Pulmonary artery endothelial cell (primary cell): Measurements from ENCODE around the gene RNF227. TPM values are rescaled to one million over a fixed set of nuclear protein-coding genes. Genes with fewer than 3 reads are reported as not detected.
"Not testable (repeated sequence)": the region's sequence is repeated elsewhere in the genome, so short reads cannot be mapped to it uniquely, and the experiment has no call there.

Experiments
- DNase-seq: peaks from one replicate; pipeline ENCODE4 v3.0.0-alpha.2; 2011; ENCODE audit warnings: low read depth, low spot score
- total RNA-seq: library from RNA; depleted of rRNA; stranded (reverse); fragments of >200 nt; gene quantifications from 2 replicates; pipeline ENCODE4 v1.2.3, GENCODE V29; 2014

RNF227 gene
- 0.86 and 1.2 TPM in 2 replicates for total RNA-seq

DNA sequence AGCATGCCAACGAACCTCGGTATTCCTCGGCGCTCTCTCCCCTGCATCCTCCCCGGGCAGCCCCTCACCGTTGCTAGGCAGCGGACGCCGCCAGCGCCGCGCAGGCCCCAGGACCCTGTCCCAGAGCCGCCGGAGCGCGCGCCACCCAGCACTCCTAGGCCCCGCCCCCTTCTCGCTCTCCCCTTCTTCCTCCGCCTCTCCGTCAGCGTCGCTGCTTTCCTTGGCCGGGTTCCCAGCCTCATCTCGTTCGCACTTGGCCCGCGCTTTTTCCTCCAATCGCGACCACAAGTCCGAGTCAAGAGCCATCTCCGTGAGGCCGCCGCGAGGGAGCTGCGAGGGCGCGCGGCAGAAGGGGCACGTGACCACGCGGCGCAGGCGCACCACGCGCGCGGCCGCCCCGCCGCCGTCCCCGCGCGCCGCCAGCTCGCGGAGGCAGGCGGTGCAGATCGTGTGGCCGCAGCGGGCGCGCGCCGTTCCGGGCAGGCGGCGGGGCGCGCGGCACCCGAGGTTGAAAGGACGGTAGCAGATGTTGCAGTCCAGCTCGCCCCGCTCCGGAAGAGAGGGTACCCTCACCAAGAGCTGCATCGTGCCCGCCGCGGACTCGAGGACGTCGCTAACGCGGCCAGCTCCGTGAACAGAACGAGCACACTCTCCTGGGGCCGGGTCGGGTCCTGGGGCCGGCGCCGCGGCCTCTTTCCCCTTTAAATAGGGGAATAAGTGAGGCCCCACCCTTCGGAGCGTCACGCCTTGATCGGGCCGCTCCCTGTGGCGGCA is at the start of gene RNF227:
RNF227 (minus strand) TSS at position 679 of the 774 bp plus-strand sequence; CDS start at position 585, 94 bp downstream.
- peak; percentile 80 for DNase-seq

DNA sequence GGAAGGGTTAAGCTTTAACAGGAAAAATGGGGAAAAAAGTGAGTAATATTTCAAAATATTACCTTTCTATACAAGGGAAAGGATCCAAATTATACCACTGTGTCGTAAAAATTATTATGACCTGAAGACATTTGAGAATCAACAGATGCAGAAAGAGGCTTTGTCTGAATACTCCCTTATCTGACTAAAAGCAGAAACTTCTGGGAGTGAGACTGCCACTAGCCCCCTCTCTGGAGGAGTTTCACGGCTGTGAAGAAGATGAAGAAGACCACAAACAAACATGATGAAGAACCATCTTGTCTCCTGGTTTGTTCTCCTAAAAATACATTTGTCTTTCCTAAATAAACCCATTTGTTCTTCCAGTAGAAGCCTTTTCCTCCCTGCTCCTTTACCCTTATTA is 45.3 kb upstream of the RNF227 start:
- no peak for DNase-seq

DNA sequence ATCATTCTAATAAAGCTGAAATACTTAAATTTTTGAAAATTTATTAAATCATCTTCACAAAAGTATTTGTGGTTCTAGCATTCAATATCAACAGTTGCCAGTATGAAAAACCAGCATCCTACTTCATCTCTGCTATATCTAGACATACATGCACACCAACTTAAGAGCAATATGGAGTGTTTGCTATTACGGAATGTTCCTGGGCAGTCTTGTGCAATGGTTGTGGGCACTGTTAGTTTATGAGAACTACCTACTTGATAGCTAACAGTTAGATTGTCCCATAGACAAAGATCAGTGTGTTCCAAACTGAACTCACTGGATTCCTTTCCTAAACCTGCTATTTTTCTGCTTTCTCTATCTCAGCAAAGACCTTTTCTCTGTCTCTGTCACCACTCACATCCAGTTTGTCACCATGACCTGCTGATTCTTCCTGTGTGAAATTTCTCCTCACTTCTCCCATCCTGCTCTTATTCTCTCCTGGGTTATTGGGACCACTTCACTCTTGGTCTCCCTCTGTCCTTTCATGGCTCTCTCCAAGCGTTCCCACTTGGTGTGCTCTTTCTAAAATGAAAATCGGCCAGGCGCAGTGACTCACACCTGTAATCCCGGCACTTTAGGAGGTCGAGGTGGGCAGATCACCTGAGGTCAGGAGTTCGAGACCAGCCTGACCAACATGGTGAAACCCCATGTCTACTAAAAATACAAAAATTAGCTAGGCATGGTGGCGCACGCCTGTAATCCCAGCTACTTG is 43.6 kb upstream of the RNF227 start:
- DNase-seq: no peak

DNA sequence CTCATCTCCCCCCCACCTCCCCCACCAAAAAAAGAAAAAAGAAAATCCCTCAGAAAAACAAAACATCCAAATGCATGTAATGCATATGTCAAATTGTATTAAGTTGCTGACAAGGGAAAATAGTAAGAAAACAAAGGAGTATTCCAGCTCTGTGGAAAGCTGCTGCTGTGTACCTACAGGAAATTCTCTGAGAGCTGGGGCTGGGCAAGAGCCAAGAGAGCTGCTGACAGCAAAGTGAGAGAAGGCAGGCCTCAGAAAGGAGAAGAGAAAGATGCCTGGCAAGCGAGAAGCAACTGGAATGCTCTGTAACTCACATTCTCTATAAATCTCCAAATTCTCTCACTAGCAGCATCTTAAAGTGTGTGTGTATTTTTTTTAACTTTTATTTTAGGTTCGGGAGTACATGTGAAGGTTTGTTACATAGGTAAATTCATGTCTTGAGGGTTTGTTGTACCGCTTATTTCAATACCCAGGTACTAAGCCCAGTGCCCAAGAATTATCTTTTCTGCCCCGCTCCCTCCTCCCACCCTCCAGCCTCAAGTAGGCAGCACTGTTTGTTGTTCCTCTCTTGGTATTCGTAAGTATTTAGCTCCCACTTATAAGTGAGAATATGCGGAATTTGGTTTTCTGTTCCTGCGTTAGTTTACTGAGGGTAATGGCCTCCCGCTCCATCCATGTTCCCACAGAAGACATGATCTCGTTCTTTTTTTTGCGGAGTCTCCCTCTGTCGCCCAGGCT is 40.3 kb upstream of the RNF227 start:
- DNase-seq: no peak

DNA sequence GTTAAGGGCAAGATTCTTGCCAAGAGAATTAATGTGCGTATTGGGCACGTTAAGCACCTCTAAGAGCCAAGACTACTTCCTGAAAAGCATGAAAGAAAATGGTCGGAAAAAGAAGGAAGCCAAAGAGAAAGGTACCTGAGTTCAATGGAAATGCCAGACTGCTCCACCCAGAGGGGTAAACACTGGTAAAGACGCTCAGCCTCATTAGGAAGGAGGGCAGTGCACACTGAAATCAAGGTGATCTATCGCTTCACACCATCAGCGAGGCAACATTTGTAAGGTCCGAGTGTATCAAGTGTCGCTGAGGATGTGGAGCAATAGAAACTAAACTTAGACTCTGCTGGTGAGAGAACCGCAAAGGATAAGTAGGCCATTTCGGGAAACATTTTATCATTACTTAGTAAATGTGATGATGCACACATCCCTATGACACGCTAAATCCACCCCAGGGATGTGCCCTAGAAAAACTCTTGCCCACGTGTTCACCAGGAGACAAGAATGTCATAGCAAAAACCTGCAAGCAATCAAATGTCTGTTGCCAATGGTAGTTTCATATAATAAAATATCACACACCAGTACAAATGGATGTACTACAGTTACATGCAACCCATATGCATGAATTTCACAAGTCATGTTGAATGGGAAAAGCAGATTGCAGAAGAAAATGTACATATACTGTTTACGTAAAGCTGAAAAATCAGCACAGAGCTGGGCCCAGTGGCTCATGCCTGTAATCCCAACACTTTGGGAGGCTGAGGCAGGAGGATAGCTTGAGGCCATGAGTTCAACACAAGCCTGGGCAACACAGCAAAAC is 39.5 kb upstream of the RNF227 start:
- DNase-seq: no peak

DNA sequence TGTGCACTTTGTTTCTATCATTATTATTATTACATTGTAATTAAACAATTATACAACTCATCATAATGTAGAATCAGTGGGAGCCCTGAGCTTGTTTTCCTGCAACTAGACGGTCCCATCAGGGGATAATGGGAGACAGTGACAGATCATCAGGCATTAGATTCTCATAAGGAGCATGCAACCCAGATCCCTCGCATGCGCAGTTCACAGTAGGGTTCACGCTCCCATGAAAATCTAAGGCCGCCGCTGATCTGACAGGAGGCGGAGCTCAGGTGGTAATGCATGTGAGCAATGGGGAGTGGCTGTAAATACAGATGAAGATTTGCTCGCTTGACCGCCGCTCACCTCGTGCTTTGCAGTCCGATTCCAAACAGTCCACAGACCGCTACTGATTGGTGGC is 37.2 kb upstream of the RNF227 start:
- not testable (repeated sequence) for DNase-seq

DNA sequence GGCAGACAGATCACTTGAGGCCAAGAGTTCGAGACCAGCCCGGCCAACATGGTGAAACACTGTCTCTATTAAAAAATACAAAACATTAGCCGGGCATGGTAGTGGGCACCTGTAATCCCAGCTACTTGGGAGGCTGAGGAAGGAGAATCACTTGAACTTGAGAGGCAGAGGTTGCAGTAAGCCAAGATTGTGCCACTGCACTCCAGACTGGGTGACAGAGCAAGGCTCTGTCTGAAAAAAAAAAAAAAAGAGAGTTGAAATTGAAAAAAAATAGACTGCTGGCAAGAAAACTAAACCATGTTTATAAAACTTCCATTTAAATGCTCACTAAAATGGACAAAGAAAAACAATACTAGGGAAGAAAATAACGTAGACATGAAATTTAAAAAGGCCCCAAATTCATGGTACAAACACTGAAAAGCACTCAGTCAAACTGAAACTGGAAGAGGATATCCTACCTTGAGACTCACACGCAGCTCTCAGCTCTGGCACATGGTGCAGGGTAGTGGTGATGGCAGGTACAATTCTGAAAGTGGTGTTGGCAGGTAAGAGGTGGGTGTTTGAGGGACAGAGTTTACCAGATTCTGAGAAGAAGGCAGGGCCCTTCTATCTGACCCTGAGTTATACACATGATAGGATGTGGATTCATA is 35.2 kb upstream of the RNF227 start:
- no peak for DNase-seq

DNA sequence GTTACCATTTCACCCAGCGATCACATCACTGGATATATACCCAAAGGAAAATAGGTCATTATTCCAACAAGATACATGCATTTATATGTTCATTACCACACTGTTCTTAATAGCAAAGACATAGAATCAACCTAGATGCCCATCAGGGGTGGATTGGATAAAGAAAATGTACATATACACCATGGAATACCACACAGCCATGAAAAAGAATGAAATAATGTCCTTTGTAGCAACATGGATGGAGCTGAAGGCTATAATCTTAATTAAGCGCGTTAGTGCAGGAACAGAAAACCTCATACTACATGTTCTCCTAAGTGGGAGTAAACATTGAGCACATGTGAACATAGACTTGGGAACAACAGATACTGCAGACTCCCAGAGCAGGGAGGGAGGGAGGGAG is 34.5 kb upstream of the RNF227 start:
- DNase-seq: no peak

DNA sequence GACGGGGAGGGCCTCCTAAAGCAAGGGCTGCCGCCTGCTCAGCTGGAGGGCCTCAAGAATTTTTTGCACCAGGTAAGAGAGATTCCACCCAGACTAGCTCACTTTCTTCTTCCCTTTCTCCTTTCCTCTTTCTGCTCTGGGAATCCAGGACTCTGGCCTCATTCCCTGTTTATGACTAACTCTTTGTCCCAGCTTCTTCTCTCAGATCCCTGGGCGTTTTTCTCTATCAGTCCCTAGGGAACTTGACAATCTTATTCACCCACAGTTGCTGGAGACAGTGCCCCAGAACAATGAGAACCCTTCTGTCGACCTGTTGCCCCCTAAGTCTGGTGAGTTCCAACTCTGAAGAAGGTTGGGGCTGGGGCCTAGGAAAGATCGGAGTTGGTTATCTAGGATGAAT is 31.6 kb upstream of the RNF227 start:
- no peak for DNase-seq

DNA sequence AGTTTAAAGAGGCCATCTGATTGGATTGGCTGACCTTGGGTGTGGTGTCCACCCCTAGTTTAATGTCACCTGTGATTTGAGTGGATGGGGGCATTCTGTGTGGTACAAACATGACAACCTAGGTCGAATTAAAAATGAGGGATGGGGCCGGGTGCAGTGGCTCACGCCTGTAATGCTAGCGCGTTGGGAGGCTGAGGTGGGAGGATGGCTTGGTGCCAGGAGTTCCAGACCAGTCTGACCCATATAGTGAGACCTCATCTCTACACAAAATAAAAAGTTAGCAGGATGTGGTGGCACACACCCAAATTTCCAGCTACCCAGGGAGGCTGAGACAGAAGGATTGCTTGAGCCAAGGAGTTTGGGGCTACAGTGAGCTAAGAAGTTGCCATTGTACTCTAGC is 30.4 kb upstream of the RNF227 start:
- no peak for DNase-seq

DNA sequence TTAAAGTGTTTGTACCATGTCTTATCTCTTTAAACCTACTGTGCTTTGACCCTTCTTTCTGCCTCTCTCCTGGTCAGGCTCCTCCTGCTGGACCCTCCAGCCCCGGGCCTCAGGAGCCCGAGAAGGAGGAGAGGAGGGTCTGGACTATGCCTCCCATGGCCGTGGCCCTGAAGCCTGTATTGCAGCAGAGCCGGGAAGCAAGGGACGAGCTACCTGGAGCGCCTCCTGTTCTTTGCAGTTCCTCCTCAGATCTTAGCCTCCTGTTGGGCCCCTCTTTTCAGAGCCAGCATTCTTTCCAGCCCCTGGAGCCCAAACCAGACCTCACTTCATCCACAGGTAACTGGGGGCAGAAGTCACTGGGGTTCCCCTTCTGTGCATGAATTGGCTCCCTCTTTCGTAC is 29.6 kb upstream of the RNF227 start:
- no peak for DNase-seq

DNA sequence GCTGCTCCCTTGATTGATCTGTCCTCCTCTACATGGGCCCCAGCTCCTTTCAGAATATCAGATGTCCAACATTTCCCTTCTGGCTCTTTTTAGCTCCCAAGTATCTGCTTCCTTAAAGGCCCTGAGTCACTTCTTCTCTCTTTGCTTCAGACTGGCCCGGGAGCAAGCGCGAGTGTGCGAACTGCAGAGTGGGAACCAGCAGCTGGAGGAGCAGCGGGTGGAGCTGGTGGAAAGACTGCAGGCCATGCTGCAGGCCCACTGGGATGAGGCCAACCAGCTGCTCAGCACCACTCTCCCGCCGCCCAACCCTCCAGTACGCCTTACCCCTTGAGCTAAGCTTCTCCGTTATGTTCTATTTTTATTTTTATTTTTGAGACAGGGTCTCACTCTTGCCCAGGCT is 28.2 kb upstream of the RNF227 start:
- DNase-seq: no peak

DNA sequence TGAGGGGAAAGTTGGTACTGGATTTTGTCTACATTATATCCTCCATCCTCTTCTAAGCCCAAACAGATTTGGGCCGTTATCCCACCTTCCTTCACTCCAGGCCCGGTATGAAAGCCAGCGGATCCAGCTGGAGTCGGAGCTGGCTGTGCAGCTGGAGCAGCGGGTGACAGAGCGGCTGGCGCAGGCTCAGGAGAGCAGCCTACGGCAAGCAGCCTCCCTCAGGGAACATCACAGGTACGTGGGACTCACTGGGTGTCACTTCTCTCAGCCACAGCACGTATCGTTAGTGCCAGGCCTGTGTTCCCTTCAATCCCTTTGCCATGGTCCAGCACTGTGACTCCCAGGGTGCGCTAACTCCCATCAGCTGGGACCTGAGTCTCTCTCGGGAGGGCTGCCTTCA is 27.2 kb upstream of the RNF227 start:
- no peak for DNase-seq

DNA sequence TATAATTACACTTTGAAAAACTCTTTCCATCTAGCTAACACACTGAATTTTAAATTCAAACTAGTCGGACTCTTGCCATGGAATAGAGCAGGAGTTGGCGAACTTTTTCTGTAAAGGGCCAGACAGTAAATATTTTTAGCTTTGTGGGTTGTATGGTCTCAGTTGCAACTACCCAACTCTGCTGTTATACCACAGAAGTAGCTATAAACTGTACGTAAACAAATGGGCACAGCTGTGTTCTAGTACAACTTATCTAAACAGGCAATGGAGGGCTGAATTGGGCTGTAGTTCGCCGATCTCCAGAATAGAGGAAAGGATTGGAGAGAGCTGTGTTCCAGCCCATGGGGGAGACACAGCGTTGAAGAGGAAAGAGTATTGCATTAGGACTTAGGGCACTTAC is 24.7 kb upstream of the RNF227 start:
- no peak for DNase-seq

DNA sequence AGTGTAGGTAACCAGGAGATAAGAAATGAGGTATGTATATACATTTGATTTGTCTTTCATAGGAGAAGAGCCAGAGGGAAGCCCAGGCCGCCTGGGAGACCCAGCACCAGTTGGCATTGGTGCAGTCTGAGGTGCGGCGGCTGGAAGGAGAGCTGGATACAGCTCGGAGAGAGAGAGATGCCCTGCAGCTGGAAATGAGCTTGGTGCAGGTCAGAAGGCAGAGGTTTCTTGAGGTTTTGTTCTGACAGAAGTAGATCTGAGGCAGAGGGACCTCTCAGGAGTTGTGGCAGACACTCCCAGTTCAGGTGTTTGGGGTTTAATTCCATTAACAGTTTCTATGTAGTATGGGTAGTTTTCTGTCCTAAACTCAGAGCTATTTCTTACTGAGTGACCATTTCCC is 23.9 kb upstream of the RNF227 start:
- no peak for DNase-seq

DNA sequence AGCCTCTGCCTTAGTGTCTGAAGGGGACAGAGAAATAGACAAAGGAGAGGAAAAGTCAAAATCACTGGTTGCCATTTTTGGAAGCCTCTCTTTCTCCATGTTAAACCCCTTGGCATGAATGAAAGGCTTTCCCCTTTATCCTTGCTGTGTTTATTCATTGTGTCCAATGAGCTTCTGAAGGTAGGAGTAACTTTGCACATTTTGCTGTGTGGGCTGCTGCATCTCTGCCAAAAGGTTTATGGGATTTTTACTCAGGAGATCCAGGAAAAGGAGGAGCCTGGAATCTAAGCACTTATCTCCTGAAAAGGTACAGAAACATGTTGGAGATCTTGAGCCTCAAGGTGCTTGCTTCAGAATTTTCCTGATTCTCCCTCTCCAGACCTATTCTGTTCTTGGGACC is 19.8 kb upstream of the RNF227 start:
- DNase-seq: no peak

DNA sequence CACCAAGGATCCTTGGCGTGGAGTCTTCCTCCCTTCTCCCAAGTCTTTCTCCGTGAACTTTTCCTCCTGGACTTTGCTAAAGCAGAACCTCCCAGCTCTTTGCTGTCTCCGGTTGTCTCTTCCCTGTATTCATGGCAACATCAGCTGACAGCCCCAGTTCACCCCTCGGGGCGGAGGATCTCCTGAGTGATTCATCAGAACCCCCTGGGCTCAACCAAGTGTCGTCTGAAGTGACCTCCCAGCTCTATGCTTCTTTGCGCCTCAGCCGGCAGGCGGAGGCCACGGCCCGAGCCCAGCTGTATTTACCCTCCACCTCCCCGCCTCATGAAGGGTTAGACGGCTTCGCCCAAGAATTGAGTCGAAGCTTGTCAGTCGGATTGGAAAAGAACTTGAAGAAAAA is 16.9 kb upstream of the RNF227 start:
- no peak for DNase-seq

DNA sequence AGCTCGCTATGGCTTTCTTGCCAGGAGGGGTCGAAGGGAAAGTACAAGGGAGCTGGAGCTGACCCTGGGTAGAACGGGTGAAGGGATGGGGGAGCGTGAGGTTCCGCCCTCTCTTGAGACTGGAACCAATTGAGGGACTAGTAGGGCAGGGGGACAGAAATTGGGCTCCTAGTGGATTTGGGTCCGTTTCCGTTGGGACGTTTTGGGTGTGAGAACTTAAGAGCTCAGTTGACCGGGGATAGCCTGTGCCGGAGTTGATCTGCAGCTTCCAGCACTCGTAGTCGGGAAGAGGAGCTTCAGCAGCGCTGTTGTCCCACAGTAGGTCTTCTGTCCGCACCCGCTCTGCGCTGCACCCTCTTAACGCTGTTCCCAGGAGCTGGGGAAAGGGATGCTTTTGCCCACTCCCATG is 16.4 kb upstream of the RNF227 start:
- no peak for DNase-seq

DNA sequence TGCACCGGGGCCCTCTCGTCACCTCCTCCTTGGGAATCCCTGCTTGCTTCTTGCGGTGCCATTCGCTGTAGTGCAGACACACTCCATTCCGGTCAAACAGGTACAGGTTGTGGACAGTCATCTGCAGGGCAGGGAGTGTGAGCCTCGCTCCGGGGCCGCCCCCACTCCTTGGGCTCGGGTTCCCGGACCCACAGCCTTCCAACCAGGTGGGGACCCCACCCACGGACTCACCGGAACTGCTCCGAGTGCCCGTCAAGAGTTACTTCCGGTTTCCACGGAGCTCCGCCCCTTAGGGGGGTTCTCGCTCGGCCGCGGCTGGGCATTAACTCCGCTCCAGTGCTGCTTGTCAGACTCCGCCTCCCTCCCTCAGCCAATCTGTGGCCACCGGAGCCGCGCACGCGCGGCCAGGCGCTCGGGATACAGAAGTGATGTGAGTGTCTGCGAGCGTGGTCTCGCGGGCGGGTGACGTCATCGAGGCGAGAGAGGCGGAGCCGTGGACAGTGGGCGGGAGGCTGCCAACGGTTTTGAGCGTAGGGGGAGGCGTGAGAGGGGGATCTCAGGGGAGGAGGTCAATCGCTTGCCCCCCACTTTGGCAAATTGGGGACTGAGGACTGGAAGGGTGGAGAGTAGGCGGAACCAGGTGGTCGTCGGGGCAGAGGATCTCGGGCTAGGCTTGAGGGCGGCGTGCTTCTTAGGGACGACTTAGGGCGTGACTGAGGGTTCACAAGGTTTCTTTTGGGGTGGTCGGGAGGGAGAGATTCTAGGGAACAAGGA is 15.8 kb upstream of the RNF227 start, which contains the start of the genes CNTROB and TRAPPC1:
CNTROB (plus strand) TSS at position 498 of the 774 bp plus-strand sequence. CDS start 874 bp downstream, outside the sequence.
TRAPPC1 (minus strand) TSS at position 238 of the 774 bp plus-strand sequence; CDS start at position 121, 117 bp downstream.
- DNase-seq: peak; percentile 95
